Heart left ventricle (tissue), 13 donors: ENCODE data around the gene SF3B2.

ENCODE experiments used
- CTCF ChIP-seq, 12 donors: fragments of 200-600 bp; sonication (generic) in 4 of 12; IDR thresholded peaks; one replicate each; pipeline versions ENCODE4 v1.5.0 to v1.8.0; 2018 to 2022; ENCODE audit warnings: antibody characterized with exemption in 12 of 12, mild to moderate bottlenecking in 5 of 12
- POLR2A ChIP-seq, 2 donors: fragments of 450-650 bp; IDR thresholded peaks; one replicate each; pipeline ENCODE4 v1.6.1; 2017; ENCODE audit warnings: antibody characterized with exemption in 2 of 2, mild to moderate bottlenecking in 2 of 2, moderate library complexity in 2 of 2
- donor health status: ischemic (EF 13 %, LVEDD 7.1; RV severe dilation, severe dysfunction).
- donor health status: DM: no; HTN: yes; CAD: no.
- donor health status: DM: no; HTN: no; CAD: no.
- donor health status: ischemic (EF 25% LVEDD 6.9; RV normal size, moderate dysfunction).
- donor health status: ischemic (EF 25% LVEDD 5.7; RV mildly dilated, moderate dysfunction).
- donor health status: ischemic (EF 35%, LVEDD 5.7; RV mildly dilated, moderate dysfunction).
- donor health status: nonischemic (EF 11% LVEDD 7.7; RV severe dilation, severe dysfunction).
- donor health status: DM: yes; HTN: yes; CAD: no.
- donor health status: PGD.
- donor health status: ischemic (EF 29% LVEDD 5.4; RV normal size, mild dysfunction).
- donor health status: nonischemic (EF 23%, LVEDD 6.1; RV moderate dilation, normal function).

DNA sequence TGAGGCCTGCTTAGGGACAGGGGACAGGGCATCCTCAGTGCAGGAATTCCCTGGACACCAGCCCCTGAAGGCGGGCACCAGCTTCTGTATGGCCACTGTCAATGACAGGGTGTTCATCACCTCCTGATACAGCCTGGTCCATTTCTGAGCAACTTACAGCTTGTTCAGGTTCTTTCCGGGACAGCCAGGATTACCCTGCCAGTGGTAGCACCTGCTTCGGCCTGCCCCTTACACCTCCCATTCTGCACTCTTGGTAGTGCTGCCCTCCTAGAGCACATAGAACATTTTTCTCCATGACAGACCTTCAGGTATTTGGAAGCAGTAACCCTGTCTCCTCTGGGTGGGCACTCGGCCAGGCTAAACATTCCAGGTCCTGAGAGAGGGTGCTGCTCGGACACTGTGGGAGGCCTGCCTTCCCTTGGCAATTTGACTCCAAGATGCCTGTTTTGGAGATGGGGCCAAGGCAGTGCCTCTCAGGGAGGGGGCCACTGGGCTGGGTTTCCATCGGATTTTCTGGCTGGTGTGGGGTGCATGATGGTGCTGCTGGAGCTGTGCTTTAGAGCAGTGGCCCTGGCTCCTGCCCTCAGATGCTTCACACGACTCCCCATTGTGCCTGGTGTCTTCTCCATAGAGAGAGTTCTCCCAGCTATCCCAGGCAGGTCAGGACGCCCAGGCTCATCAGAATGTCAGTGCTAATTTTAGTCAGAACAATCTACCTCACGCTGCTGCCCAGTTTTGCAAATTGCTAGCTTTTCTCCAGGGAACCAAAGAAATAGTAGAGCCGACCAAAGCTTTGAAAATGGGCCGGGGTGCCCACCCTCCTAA is 4.4 kb upstream of the SF3B2 start:
- no peak for TF ChIP-seq CTCF (IDR thresholded peaks at IDR 0.05)
- no peak for TF ChIP-seq POLR2A (IDR thresholded peaks at IDR 0.05)
